LNCAP (cell line): ENCODE results near the gene DLGAP3.

ENCODE experiments used
- TF ChIP-seq, protein P1 (sequence below): fragments of 450-650 bp; IDR thresholded peaks from 2 replicates; pipeline ENCODE4 v1.5.1; 2017; ENCODE audit warnings: mild to moderate bottlenecking

The DLGAP3 gene

DNA sequence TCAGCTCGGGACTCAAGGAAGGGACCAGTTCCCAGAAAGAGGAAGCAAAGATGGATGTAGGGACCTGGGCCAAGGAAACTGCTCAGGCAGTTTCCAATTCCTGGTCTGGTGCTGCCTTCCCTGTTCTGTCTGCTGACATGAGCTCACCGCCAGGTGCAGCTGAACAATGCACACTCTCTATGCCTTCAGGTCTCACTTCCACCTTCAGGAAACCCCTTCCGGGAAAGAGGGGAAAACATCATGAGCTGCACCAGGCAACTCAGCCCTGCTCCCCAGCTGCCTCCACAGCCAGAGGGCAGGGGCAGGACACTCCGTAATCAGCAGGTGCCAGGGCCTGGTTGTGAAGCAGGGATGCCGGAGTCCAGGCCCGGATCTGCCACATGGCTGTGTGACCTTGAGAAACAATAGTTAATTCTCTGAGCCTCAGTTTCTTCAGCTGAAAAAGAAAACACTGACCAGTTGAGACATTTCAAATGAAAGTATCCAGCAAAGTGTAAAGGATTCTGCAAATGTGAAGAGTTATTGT, 97.7 kb downstream of the DLGAP3 start:
- TF ChIP-seq, protein P1, sequence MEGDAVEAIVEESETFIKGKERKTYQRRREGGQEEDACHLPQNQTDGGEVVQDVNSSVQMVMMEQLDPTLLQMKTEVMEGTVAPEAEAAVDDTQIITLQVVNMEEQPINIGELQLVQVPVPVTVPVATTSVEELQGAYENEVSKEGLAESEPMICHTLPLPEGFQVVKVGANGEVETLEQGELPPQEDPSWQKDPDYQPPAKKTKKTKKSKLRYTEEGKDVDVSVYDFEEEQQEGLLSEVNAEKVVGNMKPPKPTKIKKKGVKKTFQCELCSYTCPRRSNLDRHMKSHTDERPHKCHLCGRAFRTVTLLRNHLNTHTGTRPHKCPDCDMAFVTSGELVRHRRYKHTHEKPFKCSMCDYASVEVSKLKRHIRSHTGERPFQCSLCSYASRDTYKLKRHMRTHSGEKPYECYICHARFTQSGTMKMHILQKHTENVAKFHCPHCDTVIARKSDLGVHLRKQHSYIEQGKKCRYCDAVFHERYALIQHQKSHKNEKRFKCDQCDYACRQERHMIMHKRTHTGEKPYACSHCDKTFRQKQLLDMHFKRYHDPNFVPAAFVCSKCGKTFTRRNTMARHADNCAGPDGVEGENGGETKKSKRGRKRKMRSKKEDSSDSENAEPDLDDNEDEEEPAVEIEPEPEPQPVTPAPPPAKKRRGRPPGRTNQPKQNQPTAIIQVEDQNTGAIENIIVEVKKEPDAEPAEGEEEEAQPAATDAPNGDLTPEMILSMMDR, result no peak

DNA sequence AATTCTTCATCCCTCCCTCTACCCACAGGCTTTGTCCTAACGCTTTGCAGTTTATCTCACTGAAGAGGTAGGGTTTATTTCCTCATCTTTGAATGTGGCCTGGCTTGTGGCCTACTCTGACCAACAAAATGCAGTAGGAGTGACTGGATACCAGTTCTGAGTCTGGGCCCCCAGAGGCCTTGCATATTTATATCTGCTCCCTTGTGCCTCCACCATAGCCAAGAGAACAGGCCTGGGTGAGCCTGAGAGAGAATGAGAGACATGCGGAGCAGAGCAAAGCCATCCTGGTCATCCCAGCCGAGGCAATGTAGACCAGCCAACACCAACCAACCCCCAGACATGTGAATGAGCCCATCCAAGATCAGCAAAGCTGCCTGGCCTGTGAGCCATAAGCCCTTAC, 100.2 kb downstream of the DLGAP3 start:
- TF ChIP-seq, protein P1, result no peak

DNA sequence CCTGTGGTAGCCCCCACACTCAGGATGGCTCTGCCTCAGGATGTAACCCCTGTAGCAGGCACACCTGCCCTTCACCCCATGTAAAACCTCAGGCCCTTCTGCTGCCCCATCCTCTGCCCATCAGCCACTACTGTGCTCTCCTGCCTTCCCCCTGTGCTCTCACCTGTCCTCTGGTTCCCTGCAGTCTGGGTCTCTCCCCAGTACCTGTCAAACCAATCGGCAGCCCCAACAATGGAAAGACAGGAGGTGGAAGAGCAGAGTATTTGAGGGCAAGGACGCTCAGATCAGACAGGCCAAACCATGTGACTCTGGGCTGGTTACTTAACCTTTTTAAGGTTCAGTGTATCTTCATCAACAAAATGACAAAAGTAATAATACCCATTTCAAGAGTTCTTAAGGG, 100.8 kb downstream of the DLGAP3 start:
- TF ChIP-seq, protein P1, result no peak

DNA sequence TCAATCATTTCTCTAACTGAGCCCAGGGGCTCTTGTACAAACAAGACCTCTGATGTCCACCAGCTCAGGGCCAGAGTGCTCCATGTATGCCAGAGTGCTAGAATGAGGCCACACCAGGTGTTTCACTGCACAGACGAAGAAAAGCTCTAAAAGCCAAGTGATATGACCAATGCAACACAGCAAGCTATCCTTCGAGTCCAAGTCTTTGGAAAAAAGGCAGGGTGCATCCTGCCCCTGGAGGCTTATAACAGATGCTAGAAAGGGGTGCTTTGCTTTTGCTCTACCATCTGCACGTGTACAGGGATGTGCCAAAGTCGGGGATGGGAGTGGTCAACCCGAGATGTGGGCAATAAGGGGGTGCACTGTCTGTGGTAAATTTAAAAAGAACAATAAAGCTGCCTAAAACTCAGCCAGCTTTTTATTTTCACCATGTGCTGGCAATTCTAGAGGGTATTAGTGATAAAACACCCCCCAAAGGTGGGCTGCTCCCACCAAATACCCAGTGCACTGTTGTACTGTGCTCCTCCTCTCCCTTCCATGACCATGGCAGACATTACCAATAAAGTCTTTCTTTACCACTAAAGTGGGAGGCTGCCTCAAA, 102.0 kb downstream of the DLGAP3 start:
- TF ChIP-seq, protein P1, result no peak

DNA sequence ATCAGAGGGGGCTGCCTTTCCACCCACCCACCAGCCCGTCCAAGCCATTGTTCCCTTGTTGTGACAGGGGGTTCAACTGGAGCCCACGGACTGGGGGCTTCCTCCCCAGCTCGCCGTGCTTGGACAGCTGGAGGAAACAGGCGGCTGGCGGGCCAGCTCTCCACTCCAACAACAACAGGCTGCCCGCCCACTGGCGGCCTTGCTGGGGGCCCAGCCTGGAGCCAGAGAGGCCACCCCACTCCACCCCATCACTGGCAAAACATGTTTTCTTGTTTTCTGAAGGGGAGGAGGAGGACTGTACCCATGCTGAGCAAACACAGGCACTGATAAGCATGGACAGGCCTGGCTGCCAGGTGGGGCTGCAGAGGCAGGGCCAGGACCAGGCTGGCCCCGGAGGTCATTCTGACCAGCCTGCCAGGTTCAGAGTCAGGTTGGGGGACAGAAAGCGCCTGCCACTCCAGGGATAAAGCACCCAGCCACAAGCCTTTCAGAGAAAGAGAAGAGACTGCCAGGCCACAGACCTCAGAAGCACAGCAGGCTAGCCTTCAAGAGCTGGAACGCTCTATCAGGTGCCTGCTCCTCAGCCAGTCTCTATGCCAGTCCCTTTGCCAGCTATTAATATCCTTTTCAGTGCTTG, 103.9 kb downstream of the DLGAP3 start:
- TF ChIP-seq, protein P1, result no peak

DNA sequence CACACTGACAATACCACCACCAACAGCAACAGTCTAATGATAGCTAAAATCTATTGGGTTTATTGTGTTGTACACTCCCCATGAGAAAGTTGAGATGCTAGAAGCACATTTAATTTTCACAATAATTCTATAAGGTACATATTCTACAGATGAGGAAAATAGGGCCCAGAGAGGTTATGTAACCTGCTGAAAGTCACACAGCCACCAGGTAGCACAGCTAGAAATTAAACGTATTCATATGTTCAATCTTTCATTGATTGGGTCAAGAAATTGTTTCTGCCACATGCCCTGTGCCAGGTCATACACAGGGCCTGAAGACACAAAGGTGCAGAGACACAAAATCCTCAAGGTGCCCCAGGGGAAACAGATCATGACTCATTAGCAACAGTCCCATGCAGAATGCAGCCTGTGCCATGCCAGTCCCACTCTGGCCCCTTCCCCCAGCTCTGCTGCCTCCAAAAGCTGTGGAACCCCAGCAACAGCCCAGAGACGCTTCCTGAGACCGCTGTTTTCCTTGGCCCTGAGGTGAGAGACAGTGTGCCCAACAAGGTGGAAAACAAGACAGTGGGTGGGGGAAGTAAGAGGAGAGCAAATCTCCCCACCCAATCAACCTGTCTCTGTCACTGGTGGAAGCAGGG, 104.5 kb downstream of the DLGAP3 start:
- TF ChIP-seq, protein P1, result no peak

DNA sequence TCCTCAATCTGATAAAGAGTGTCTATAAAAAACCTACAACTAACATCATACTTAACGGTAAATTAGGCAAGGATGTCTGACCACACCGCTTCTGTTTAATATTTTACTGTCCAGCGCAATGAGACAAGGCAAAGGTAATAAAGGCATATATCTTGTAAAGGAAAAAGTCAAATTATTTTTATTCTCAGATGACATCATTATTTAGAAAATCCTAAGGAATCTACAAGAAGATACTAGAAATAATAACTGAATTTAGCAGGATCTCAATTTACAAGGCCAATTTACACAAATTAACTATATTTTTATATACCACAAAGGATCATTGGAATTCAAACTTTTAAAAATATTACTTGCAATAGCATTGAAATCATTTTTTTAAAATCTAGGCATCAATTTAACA, 107.2 kb downstream of the DLGAP3 start:
- TF ChIP-seq, protein P1, result no peak
